ENCODE data around the gene CRYBG1.

The CRYBG1 gene

GRCh38 chr6:106431405-106431804, 70.9 kb downstream of the CRYBG1 start:
- DNase-seq (ENCODE audit: low read depth) = no peak

DNA sequence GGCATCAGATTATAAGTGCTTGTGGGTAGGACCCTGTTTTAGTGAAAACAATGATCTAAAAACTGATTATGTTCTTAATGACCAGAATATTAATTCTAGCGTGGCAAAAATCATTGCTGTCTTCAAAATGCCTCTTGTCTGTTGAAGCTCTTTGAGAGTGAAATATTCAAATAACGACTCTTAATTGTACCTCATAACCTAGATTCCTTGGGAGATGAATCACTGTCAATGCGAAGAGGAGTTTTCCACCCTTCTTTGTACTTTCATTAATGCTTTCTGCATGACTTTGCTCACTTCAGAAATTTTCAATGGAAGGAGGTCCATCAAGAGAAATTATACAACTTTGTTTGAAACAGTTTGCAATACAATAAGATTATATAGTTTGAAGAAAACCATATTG, 71.5 kb downstream of the CRYBG1 start:
- no peak overlapping the region for H3K4me3 ChIP-seq (ENCODE audit: low read depth, low read length)
- no peak for DNase-seq (ENCODE audit: low read depth)
- no peak for TF ChIP-seq CTCF (conservative IDR thresholded peaks at IDR 0.05; ENCODE audit: low read depth, low read length)

More at GRCh38 chr6:106431405-106431804, 70.9 kb downstream of the CRYBG1 start:
- TF ChIP-seq CTCF (conservative IDR thresholded peaks at IDR 0.05; ENCODE audit: low read depth, low read length) = no peak
- no peak overlapping the region for H3K4me3 ChIP-seq (ENCODE audit: low read depth, low read length)

DNA sequence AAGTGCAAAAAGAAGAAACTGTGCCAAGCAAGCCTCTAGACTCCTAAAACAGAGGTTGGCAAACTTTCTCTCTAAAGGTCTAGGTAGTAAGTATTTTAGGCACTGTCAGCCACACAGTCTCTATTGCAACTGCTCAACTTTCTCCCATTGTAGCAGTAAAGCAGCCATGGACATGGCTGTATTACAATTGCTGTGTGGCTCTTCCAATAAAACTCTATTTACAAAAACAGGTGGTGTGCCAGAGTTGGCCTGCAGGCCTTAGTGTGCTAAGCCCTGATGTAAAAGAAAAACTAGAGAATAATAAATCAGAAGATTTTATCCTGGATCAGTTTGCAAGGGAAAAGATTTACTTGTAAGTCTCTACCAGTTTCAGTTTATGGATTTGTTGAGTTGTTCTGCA, 74.0 kb downstream of the CRYBG1 start:
- TF ChIP-seq CTCF (conservative IDR thresholded peaks at IDR 0.05; ENCODE audit: low read depth, low read length) = no peak
- no peak for DNase-seq (ENCODE audit: low read depth)
- no peak overlapping the region for H3K4me3 ChIP-seq (ENCODE audit: low read depth, low read length)

- no peak for DNase-seq (ENCODE audit: low read depth)
- H3K4me3 ChIP-seq (ENCODE audit: low read depth, low read length) = no peak overlapping the region
- no peak for TF ChIP-seq CTCF (conservative IDR thresholded peaks at IDR 0.05; ENCODE audit: low read depth, low read length)
These were observed 78.9 kb downstream of the CRYBG1 start for GRCh38 chr6:106439459-106439858.

DNA sequence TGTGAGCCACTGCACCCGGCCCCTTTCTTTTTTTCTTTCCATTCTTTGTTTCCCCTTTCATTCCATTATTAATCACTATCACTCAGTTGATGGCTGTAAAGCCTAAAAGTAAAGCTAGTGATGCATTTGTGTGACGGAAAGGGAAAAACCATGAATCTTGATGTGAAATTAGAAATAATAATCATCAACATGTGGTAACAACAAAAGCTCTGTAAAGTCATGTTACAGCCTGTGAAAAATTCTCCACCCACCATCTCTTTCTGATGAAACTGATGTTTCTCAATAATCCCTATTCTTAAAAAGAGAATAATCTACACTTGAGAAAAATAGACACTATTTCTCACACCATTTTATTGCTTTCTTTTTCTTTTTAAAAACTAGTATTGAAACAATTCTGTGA, 80.0 kb downstream of the CRYBG1 start:
- no peak for TF ChIP-seq CTCF (conservative IDR thresholded peaks at IDR 0.05; ENCODE audit: low read depth, low read length)
- DNase-seq (ENCODE audit: low read depth) = no peak
- H3K4me3 ChIP-seq (ENCODE audit: low read depth, low read length) = no peak overlapping the region

DNA sequence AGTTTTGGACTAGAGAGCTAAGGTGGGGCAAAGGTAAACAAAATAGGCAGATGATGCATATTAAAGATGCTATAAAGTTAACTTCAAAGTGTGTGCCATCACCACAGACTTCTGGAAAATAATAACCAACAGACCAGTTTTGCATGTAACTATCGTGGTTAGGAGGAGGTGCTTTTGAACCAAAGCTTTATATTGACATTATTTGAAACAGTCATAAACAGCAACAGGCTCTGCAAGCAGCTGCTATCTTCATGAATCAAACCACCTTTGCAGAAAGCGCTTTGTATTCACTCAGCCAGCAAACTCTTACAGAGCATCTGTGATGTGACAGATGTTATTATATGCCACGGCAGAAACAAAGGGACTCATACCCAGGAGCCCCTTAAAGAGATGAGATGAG, 81.9 kb downstream of the CRYBG1 start:
- no peak for TF ChIP-seq CTCF (conservative IDR thresholded peaks at IDR 0.05; ENCODE audit: low read depth, low read length)
- H3K4me3 ChIP-seq (ENCODE audit: low read depth, low read length) = no peak overlapping the region

DNA sequence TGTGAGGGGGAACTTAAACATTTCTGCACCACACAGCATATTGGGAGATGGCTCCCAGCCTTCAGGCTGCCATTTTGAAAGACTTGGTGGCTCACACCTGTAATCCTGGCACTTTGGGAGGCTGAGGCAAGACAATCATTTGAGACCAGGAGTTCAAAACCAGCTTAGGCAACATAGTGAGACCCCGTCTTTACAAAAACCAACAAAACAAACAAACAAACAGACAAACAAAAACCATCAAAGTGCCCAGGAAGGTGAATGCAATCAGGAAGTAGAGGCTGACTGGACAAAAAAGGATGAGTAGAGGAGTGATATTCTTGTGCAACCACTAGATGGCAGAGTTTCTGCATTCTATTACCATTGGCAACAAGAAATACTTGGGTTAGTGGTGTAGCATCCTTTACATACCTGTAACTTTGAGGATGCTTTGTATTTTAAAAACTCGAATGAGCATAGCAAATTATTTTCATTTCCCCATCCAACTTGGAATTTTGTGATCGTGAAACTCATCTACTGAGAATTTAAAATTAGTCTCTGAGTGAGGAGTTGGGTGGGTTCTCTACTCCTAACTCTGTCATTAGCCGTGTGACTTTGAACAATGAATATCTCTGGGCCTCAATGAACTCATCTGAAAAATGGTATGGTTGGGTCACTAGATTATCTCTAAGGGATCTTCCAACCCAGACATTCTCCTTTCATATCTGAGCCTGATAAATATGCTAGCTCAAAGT, 84.4 kb downstream of the CRYBG1 start:
- no peak overlapping the region for H3K4me3 ChIP-seq (ENCODE audit: low read depth, low read length)
- DNase-seq (ENCODE audit: low read depth) = peak; percentile 84
- peak; percentile 76 for TF ChIP-seq CTCF (conservative IDR thresholded peaks at IDR 0.05; ENCODE audit: low read depth, low read length)

More for the DNA sequence above, 81.9 kb downstream of the CRYBG1 start:
- DNase-seq (ENCODE audit: low read depth) = no peak
